Heart right ventricle (tissue), 16 donors: ENCODE measurements around the gene MAPK8IP3. TPM values are rescaled to one million over a fixed set of nuclear protein-coding genes. Genes with fewer than 3 reads are reported as not detected.

Experiments
- ATAC-seq, 8 donors: fragments of 200-7000 bp; cut with Tn5 transposase; one replicate each; pipeline ENCODE4 v1.9.1; 2020; ENCODE audit warnings: mild to moderate bottlenecking in 8 of 8, moderate library complexity in 8 of 8, moderate number of reproducible peaks in 1 of 8
- DNase-seq, 2 donors: peaks; one replicate each; pipeline ENCODE4 v3.0.0-alpha.2; 2020
- H3K27ac ChIP-seq, 10 donors: fragments of 200-600 bp; sonication (generic) in 2 of 10; one replicate each; pipeline versions ENCODE4 v1.5.0 to v1.8.0; 2020 to 2022; ENCODE audit warnings: mild to moderate bottlenecking in 3 of 10
- H3K27me3 ChIP-seq, 7 donors: fragments of 200-600 bp; one replicate each; pipeline ENCODE4 v1.8.0; 2021 to 2022; ENCODE audit warnings: mild to moderate bottlenecking in 2 of 7
- H3K36me3 ChIP-seq, 9 donors: fragments of 200-600 bp; sonication (generic) in 1 of 9; one replicate each; pipeline versions ENCODE4 v1.5.0 to v1.8.0; 2020 to 2022; ENCODE audit warnings: mild to moderate bottlenecking in 2 of 9
- H3K4me1 ChIP-seq, 9 donors: fragments of 200-600 bp; sonication (generic) in 1 of 9; one replicate each; pipeline versions ENCODE4 v1.5.0 to v1.8.0; 2020 to 2022; ENCODE audit warnings: mild to moderate bottlenecking in 4 of 9
- H3K4me3 ChIP-seq, 10 donors: fragments of 200-600 bp; sonication (generic) in 2 of 10; one replicate each; pipeline versions ENCODE4 v1.5.0 to v1.8.0; 2020 to 2022; ENCODE audit warnings: mild to moderate bottlenecking in 7 of 10, moderate library complexity in 2 of 10
- H3K9me3 ChIP-seq, 11 donors: fragments of 200-600 bp in 10 of 11; sonication (generic) in 2 of 11; one replicate each; pipeline versions ENCODE4 v1.5.0 to v1.8.0; 2013 to 2022; ENCODE audit warnings: mild to moderate bottlenecking in 2 of 11, control low read depth in 1 of 11, moderate library complexity in 1 of 11
- CTCF ChIP-seq, 9 donors: fragments of 200-600 bp; sonication (generic) in 2 of 9; IDR thresholded peaks; one replicate each; pipeline versions ENCODE4 v1.5.0 to v1.8.0; 2021 to 2022; ENCODE audit warnings: antibody characterized with exemption in 9 of 9, mild to moderate bottlenecking in 5 of 9, moderate library complexity in 1 of 9
- WGBS, 2 donors: extraction: QIAGEN DNeasy Blood & Tissue Kit; methylation state at CpG; one replicate each; pipeline ENCODE4 v1.1.7; 2013; ENCODE audit warnings: inconsistent platforms in 1 of 2; 5-methylcytosine and 5-hydroxymethylcytosine counted together
- intact Hi-C, 10 donors: fragments of 100-400 bp; cut with DNase I; formaldehyde crosslinking; loops; one replicate each; pipeline versions ENCODE4 v1.11.1 to v1.14.2; 2022
- polyA plus RNA-seq, 2 donors: library from polyadenylated mRNA; stranded (reverse); fragments of 200-250 nt; gene quantifications; one replicate each; pipeline ENCODE4 v1.2.3, GENCODE V29; 2013
- total RNA-seq, 10 donors: library from RNA; stranded (reverse); fragmentation: NEBNext Ultra II Directional in 3 of 10; extraction: Animal tissue kit (Norgen Biotek cat#: 25700) in 3 of 10; gene quantifications; one replicate each; pipeline versions ENCODE4 v1.2.1 to v1.2.4, GENCODE V29; 2021 to 2023
- donor health status: Arrhythmogenic right ventricular cardiomyopathy.
- donor health status: ischemic (EF 13 %, LVEDD 7.1; RV severe dilation, severe dysfunction).
- donor health status: healthy with polysubstance abuse.
- donor health status: DM: no; HTN: yes; CAD: no.
- donor health status: DM: no; HTN: no; CAD: no.
- donor health status: ischemic (EF 25% LVEDD 6.9; RV normal size, moderate dysfunction).
- donor health status: ischemic (EF 25% LVEDD 5.7; RV mildly dilated, moderate dysfunction).
- donor health status: healthy.
- donor health status: DM: yes; HTN: yes; CAD: no.
- donor health status: Ischemic cardiomyopathy.
- donor health status: ischemic (EF 35%, LVEDD 5.7; RV mildly dilated, moderate dysfunction).
- donor health status: nonischemic (EF 11% LVEDD 7.7; RV severe dilation, severe dysfunction).
- donor health status: DM: yes; HTN: yes; CAD: no.
- donor health status: PGD.
- donor health status: ischemic (EF 29% LVEDD 5.4; RV normal size, mild dysfunction).
- donor health status: nonischemic (EF 23%, LVEDD 6.1; RV moderate dilation, normal function).

MAPK8IP3 gene
- total and polyA plus RNA-seq, 12 donors = 31.2 to 126 (median 71.7) TPM

DNA sequence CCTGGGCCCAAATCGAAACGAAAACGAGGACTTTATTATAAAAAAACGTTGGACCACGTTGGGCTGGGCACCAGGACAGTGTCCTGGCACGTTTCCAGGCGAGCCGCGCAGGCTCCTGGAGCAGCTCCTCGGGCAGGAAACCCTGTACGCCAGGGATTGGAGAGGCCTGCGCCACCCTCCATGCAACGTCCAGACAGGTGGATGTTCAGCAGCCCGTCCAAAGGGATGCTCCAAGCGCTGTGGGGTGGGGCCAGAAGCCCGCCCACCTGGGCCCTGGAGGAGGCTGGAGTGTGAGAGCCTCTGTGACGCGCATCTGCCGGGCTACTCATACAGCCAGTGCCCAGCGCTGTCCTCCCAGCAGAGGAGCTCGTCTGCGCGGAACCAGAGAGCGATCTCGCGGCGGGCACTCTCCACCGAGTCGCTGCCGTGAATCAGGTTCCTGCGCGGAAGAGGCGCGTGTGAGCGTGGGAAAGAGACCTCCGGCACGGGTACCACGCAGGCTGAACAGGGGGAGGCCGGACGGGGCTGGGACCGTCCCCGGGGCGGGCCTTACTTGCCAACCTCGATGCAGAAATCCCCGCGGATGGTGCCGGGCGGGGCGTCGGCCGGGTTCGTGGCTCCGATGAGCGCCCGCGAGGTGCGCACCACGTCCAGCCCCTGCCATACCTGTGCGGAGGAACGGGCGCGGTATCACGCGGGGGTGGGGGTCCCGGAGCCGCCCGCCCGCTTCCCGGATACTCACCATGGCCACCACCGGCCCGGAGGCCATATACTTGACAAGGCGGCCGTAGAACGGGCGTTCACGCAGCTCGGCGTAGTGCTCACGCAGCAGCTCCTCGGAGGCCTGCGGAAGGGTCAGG lies 64.6 kb downstream of the MAPK8IP3 start:
- DNase-seq = peak; percentile 61 to 75
- TF ChIP-seq CTCF (IDR thresholded peaks at IDR 0.05) = no peak
- no peaks in the 10 kb centered on the region for H3K9me3 ChIP-seq
- WGBS, 2 donors = 5 to 7% methylated on average over 65 to 81 of the region's 81 CpGs
- peaks cover 27 to 46% (median 39%) of the 10 kb centered on the region in 9 donors for H3K4me1 ChIP-seq
- intact Hi-C loops = loop anchor here in 1 of 10 donors (5.0 kb wide), 1 partner anchor 63 kb away; the partner anchor contains the start of gene MAPK8IP3
- H3K36me3 ChIP-seq = peaks cover 0 to 52% (median 34%) of the 10 kb centered on the region in 9 donors
- no peaks in the 10 kb centered on the region for H3K27me3 ChIP-seq
- peak overlapping the region; percentile 67 to 99 (median 96) for H3K27ac ChIP-seq
- ATAC-seq = peak; percentile 3 to 38 (median 22)
- peak overlapping the region; percentile 88 to 100 (median 98) for H3K4me3 ChIP-seq

DNA sequence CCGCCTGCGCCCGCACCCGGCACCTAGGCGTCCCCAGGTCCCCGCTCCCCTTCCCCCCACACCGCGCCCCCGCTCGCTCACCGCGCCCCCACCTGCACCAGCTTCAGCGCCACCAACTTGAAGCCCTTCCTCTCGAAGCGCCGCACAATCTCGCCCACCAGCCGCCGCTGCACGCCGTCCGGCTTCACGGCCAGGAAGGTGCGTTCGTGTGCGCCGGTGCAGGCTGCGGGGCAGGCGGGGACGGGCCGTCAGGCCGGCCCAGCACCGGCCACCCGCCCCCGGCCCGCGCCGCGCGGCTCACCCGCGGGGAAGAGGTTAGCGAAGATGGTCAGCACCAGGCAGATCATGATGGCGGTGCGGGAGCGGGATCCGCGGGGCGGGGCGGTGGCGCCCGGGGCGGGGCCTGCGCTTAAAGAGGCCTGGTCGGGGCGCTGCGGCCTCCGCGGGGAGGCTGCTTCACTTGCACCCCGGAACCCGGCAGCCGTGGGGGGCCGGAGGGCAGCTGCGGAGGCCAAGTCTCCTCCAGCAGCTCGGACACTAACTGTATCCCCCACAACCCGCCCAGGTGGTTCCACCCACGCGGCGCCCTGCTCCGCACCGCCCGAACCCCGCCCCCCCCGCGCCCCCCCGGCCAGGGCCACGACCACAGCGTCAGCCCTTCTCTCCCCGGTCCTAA lies 65.3 kb downstream of the MAPK8IP3 start, which contains the start of gene NME3:
NME3 (minus strand) TSS at position 356 of the 676 bp plus-strand sequence; CDS start at position 347, 9 bp downstream.
- Histone ChIP-seq H3K27me3 (no peaks in the 10 kb centered on the region), H3K4me1 (peaks cover 27 to 46% (median 39%) of the 10 kb centered on the region in 9 donors), H3K27ac (peak within 1 kb of the TSS; percentile 67 to 99 (median 97)), H3K36me3 (peaks cover 0 to 52% (median 27%) of the 10 kb centered on the region in 9 donors), H3K4me3 (peak within 1 kb of the TSS; percentile 88 to 100 (median 98)), H3K9me3 (no peaks in the 10 kb centered on the region)
- DNase-seq (peak; percentile 77 to 85), ATAC-seq (peak; percentile 40 to 68 (median 51))
- peak in 1 of 9 donors; percentile 16 for TF ChIP-seq CTCF (IDR thresholded peaks at IDR 0.05)
- intact Hi-C loops = loop anchor here in 1 of 10 donors (5.0 kb wide), 1 partner anchor 64 kb away; the partner anchor contains the start of gene MAPK8IP3
- WGBS, 2 donors = 0 to 1% methylated on average over 63 to 76 of the region's 79 CpGs

DNA sequence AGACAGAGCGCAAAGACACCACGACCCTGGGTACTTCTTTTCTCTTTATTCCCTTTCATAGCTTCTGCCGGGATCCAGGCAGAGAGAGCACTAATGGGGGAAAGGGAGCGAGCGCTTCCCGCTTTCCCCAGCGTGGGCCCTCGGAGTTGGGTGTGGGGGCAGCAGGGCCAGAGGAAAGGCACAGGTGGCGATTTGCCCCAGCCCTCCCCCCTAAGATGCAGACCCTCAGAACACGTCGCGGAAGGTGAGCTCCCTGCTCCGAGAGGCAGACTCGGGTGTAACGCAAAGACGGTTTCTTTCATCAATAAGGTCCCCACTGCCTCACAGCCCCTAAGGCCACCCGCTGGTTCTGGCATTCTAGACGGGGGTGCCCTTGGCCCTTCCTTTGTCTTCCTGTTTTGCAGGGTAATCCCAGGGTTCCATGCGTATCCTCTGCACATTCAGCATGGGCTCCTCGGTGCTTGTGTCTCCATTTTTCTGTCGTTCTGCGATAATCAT lies 65.9 kb downstream of the MAPK8IP3 start:
- peak overlapping the region; percentile 88 to 100 (median 98) for H3K4me3 ChIP-seq
- peaks cover 0 to 52% (median 21%) of the 10 kb centered on the region in 9 donors for H3K36me3 ChIP-seq
- peaks cover 27 to 46% (median 39%) of the 10 kb centered on the region in 9 donors for H3K4me1 ChIP-seq
- H3K27ac ChIP-seq = peak overlapping the region; percentile 67 to 99 (median 96)
- TF ChIP-seq CTCF (IDR thresholded peaks at IDR 0.05) = no peak
- intact Hi-C loops = loop anchor here in 1 of 10 donors (5.0 kb wide), 1 partner anchor 65 kb away; the partner anchor contains the start of gene MAPK8IP3
- H3K9me3 ChIP-seq = no peaks in the 10 kb centered on the region
- WGBS, 2 donors = 14 to 15% methylated on average over 22 of the region's 22 CpGs
- H3K27me3 ChIP-seq = no peaks in the 10 kb centered on the region
- ATAC-seq (no peak), DNase-seq (no peak)
